Placental pericyte (primary cell): Measurements from ENCODE around the gene ARHGAP10. TPM values are rescaled to one million over a fixed set of nuclear protein-coding genes. Genes with fewer than 3 reads are reported as not detected.
A peak's percentile ranks its signal among the peaks of the same experiment; 100 is the strongest.

Experiments used
- small RNA-seq: library from RNA; depleted of rRNA; stranded (forward); fragments of <200 nt; gene quantifications from one replicate; pipeline ENCODE3, GENCODE V24; 2012; ENCODE audit warnings: low replicate concordance
- total RNA-seq: library from RNA; depleted of rRNA; stranded (reverse); fragments of >200 nt; gene quantifications from 2 replicates; pipeline ENCODE4 v1.2.3, GENCODE V29; 2012

ARHGAP10 gene
- total RNA-seq = 24.1 and 59.3 TPM in 2 replicates

GRCh38 chr4:147731580-147732517 lies at the start of gene ARHGAP10:
TSS of gene ARHGAP10 (plus strand) at chr4:147732088. CDS start at chr4:147732302, 214 bp downstream.

GRCh38 chr4:147683717-147684700 lies 47.9 kb upstream of the ARHGAP10 start, which contains the start of gene PRMT9:
TSS of gene PRMT9 (minus strand) at chr4:147684163. CDS start at chr4:147683987, 176 bp downstream.

Small RNA genes within 50 kb of the gene (small RNA-seq; reads per million reads assigned to genes)
- 0.52 reads per million, percentile 20 among the genes with 10 or more reads in this experiment for gene MIR4799
- not detected for gene RN7SL254P
- gene RNA5SP165 = not detected

Other genes with a start within 250 kb of the ARHGAP10 start
- gene TMEM184C, start 114.7 kb upstream of the ARHGAP10 start, total RNA-seq = 51.0 and 53.1 TPM in 2 replicates
- 7.9 and 10.3 TPM in 2 replicates for gene PRMT9, start 47.9 kb upstream of the ARHGAP10 start, total RNA-seq